8988T (cell line): ENCODE data around the gene PSMD8.
"Not testable (repeated sequence)": the region's sequence is repeated elsewhere in the genome, so short reads cannot be mapped to it uniquely, and the experiment has no call there.

Experiments used
- DNase-seq: peaks from one replicate; pipeline ENCODE4 v3.0.0; 2011

Gene PSMD8

GRCh38 chr19:38388349-38389100 is 14.2 kb downstream of the PSMD8 start, which contains the start of gene SPRED3:
Gene SPRED3, plus strand, starts transcription at chr19:38388697. Its CDS starts 1,606 bp downstream, at chr19:38390303.
- DNase-seq, result peak; percentile 96

- peak; percentile 99 for DNase-seq
Observed at GRCh38 chr19:38389101-38389925, 14.9 kb downstream of the PSMD8 start.

GRCh38 chr19:38389957-38390924 is 15.9 kb downstream of the PSMD8 start:
- no peak for DNase-seq

- DNase-seq, result no peak
Observed at GRCh38 chr19:38391911-38392464, 17.6 kb downstream of the PSMD8 start.

GRCh38 chr19:38392707-38393308 is 18.4 kb downstream of the PSMD8 start:
- DNase-seq, result no peak

- no peak for DNase-seq
Observed at GRCh38 chr19:38394488-38394887, 20.1 kb downstream of the PSMD8 start.

- no peak for DNase-seq
Observed at GRCh38 chr19:38395381-38396114, 21.2 kb downstream of the PSMD8 start.

- no peak for DNase-seq
Observed at GRCh38 chr19:38399081-38399480, 24.7 kb downstream of the PSMD8 start.

GRCh38 chr19:38399537-38399936 is 25.2 kb downstream of the PSMD8 start:
- no peak for DNase-seq

- no peak for DNase-seq
Observed at GRCh38 chr19:38400361-38400760, 26.0 kb downstream of the PSMD8 start.

- no peak for DNase-seq
Observed at GRCh38 chr19:38401148-38401547, 26.8 kb downstream of the PSMD8 start.

GRCh38 chr19:38402623-38402966 is 28.2 kb downstream of the PSMD8 start:
- DNase-seq, result no peak

GRCh38 chr19:38402967-38403674 is 28.8 kb downstream of the PSMD8 start, which contains the start of gene FAM98C:
Gene FAM98C, plus strand, starts transcription at chr19:38403093. Its CDS starts 61 bp downstream, at chr19:38403154.
- DNase-seq, result peak; percentile 100

GRCh38 chr19:38404858-38405257 is 30.5 kb downstream of the PSMD8 start:
- DNase-seq, result no peak

- DNase-seq, result no peak
Observed at GRCh38 chr19:38405276-38405675, 30.9 kb downstream of the PSMD8 start.

GRCh38 chr19:38409631-38410133 is 35.3 kb downstream of the PSMD8 start:
- no peak for DNase-seq

GRCh38 chr19:38410407-38410806 is 36.0 kb downstream of the PSMD8 start:
- DNase-seq, result not testable (repeated sequence)

- DNase-seq, result no peak
Observed at GRCh38 chr19:38411041-38411712, 36.8 kb downstream of the PSMD8 start.

GRCh38 chr19:38411898-38412297 is 37.5 kb downstream of the PSMD8 start:
- not testable (repeated sequence) for DNase-seq

- DNase-seq, result no peak
Observed at GRCh38 chr19:38412491-38412890, 38.1 kb downstream of the PSMD8 start.
